Ovary (tissue), 9 donors: Measurements from ENCODE around the gene UGP2. TPM values are rescaled to one million over a fixed set of nuclear protein-coding genes. Genes with fewer than 3 reads are reported as not detected.

Experiments
- DNase-seq, 5 donors: peaks; one replicate each; pipeline ENCODE4 v3.0.0-alpha.2; 2019 to 2020
- H3K27ac ChIP-seq, 2 donors: fragments of 200-600 bp; one replicate each; pipeline versions ENCODE4 v1.5.1 to v1.8.0; 2019 to 2022
- H3K27me3 ChIP-seq: fragments of 200-600 bp; one replicate; pipeline ENCODE4 v1.8.0; 2022
- H3K36me3 ChIP-seq: fragments of 200-600 bp; sonication (generic); one replicate; pipeline ENCODE4 v1.5.1; 2019
- H3K4me1 ChIP-seq: one replicate; pipeline ENCODE4 v1.8.1; 2013; ENCODE audit warnings: mild to moderate bottlenecking, moderate library complexity; ENCODE audit not compliant: insufficient read depth
- H3K4me3 ChIP-seq: fragments of 200-600 bp; sonication (generic); one replicate; pipeline ENCODE4 v1.5.1; 2017
- H3K9me3 ChIP-seq, 2 donors: fragments of 200-600 bp in 1 of 2; sonication (generic) in 1 of 2; one replicate each; pipeline versions ENCODE4 v1.5.1 to v1.8.1; 2013 to 2019; ENCODE audit warnings: mild to moderate bottlenecking in 1 of 2, moderate library complexity in 1 of 2
- CTCF ChIP-seq, 3 donors: fragments of 450-650 bp in 2 of 3; fragments of 200-600 bp in 1 of 3; IDR thresholded peaks; one replicate each; pipeline versions ENCODE4 v1.5.1 to v1.8.0; 2016 to 2022; ENCODE audit warnings: antibody characterized with exemption in 3 of 3, mild to moderate bottlenecking in 1 of 3
- EP300 ChIP-seq: sonication (generic); formaldehyde crosslinking; IDR thresholded peaks from one replicate; pipeline ENCODE4 v1.6.1; 2017; ENCODE audit warnings: antibody characterized with exemption
- POLR2A ChIP-seq: fragments of 450-650 bp; IDR thresholded peaks from one replicate; pipeline ENCODE4 v1.6.1; 2017; ENCODE audit warnings: antibody characterized with exemption, mild to moderate bottlenecking, moderate library complexity
- WGBS, 3 donors: extraction: QIAGEN DNeasy Blood & Tissue Kit in 1 of 3; methylation state at CpG; one replicate each; pipeline versions ENCODE4 v1.1.5 to v1.1.7; 2013 to 2017; 5-methylcytosine and 5-hydroxymethylcytosine counted together
- intact Hi-C, 4 donors: fragments of 100-400 bp; cut with DNase I; formaldehyde crosslinking; loops; one replicate each; pipeline versions ENCODE4 v1.11.0 to v1.15.1; 2022 to 2023
- polyA plus RNA-seq, 2 donors: library from polyadenylated mRNA; stranded (reverse); fragments of 200-250 nt in 1 of 2; fragments of 350-450 nt in 1 of 2; fragmentation: Illumina TruSeq in 1 of 2; extraction: RNeasy Lipid Tissue Mini Kit (QIAGEN cat#74804) in 1 of 2; gene quantifications; one replicate each; pipeline ENCODE4 v1.2.3, GENCODE V29; 2013 to 2014
- total RNA-seq, 7 donors: library from RNA; depleted of rRNA in 2 of 7; stranded (reverse); fragments of >200 nt in 2 of 7; fragmentation: NEBNext Ultra II Directional in 3 of 7; extraction: Animal tissue kit (Norgen Biotek cat#: 25700) in 3 of 7; gene quantifications; one replicate each; pipeline versions ENCODE4 v1.1.0 to v1.2.4, GENCODE V29; 2016 to 2023
- donor health status: DM: no; HTN: no; CAD: no; lungs with moderate emphysema.
- donor health status: DM: no; HTN: no; CAD: no.
- donor health status: Bipolar disorder and iron deficiency.
- donor health status: DM: yes; HTN: yes; CAD: no.
- donor health status: DM: no; HTN: no; CAD: no.
- donor health status: DM: yes; HTN: yes; CAD: no.

Gene UGP2
- total and polyA plus RNA-seq, 9 donors: 63.7 to 129 (median 85.1) TPM

- WGBS, 3 donors: 94 to 97% (median 95%) methylated on average over 4 of the region's 4 CpGs
- no peak for TF ChIP-seq POLR2A
- no peak for TF ChIP-seq EP300
- TF ChIP-seq CTCF (IDR thresholded peaks at IDR 0.05): no peak
- H3K36me3 ChIP-seq: no peaks in the 10 kb centered on the region
- H3K4me3 ChIP-seq: no peak overlapping the region
- peaks cover 1% of the 10 kb centered on the region for H3K4me1 ChIP-seq
- H3K27ac ChIP-seq: no peak overlapping the region
- no peaks in the 10 kb centered on the region for H3K27me3 ChIP-seq
- H3K9me3 ChIP-seq: no peaks in the 10 kb centered on the region
- intact Hi-C loops: no loop called here
- DNase-seq: no peak
These were observed 29.0 kb downstream of the UGP2 start for GRCh38 chr2:63870679-63871078.

- no peak for TF ChIP-seq EP300
- TF ChIP-seq POLR2A: no peak
- Histone ChIP-seq H3K9me3 (no peaks in the 10 kb centered on the region), H3K27me3 (no peaks in the 10 kb centered on the region), H3K4me3 (no peak overlapping the region), H3K27ac (no peak overlapping the region), H3K36me3 (no peaks in the 10 kb centered on the region), H3K4me1 (peaks cover 1% of the 10 kb centered on the region)
- intact Hi-C loops: no loop called here
- no peak for DNase-seq
- WGBS, 3 donors: 62 to 72% (median 63%) methylated on average over 4 of the region's 4 CpGs
These were observed 30.2 kb downstream of the UGP2 start for GRCh38 chr2:63871864-63872263.

GRCh38 chr2:63872571-63873328 is 31.1 kb downstream of the UGP2 start:
- intact Hi-C loops: no loop called here
- WGBS, 3 donors: 42 to 46% (median 44%) methylated on average over 6 of the region's 6 CpGs
- no peak overlapping the region for H3K4me3 ChIP-seq
- no peak overlapping the region for H3K27ac ChIP-seq
- TF ChIP-seq POLR2A (no peak), CTCF (IDR thresholded peaks at IDR 0.05) (no peak), EP300 (no peak)
- H3K27me3 ChIP-seq: no peaks in the 10 kb centered on the region
- no peak for DNase-seq
- peaks cover 1% of the 10 kb centered on the region for H3K4me1 ChIP-seq
- no peaks in the 10 kb centered on the region for H3K36me3 ChIP-seq
- H3K9me3 ChIP-seq: no peaks in the 10 kb centered on the region

GRCh38 chr2:63874204-63875130 is 32.8 kb downstream of the UGP2 start:
- DNase-seq: no peak
- no peaks in the 10 kb centered on the region for H3K9me3 ChIP-seq
- no peak overlapping the region for H3K27ac ChIP-seq
- WGBS, 3 donors: 96 to 98% (median 96%) methylated on average over 5 of the region's 5 CpGs
- no peak overlapping the region for H3K4me3 ChIP-seq
- no peaks in the 10 kb centered on the region for H3K27me3 ChIP-seq
- no peaks in the 10 kb centered on the region for H3K36me3 ChIP-seq
- TF ChIP-seq CTCF (IDR thresholded peaks at IDR 0.05) (no peak), EP300 (no peak), POLR2A (no peak)
- intact Hi-C loops: no loop called here
- peaks cover 1% of the 10 kb centered on the region for H3K4me1 ChIP-seq
